Naive thymus-derived CD8-positive, alpha-beta T cell (primary cell): Measurements from ENCODE around the gene EFEMP1. TPM values are rescaled to one million over a fixed set of nuclear protein-coding genes. Genes with fewer than 3 reads are reported as not detected.

Experiments
- ATAC-seq, 2 donors: fragments of 150-1000 bp; cut with Tn5 transposase in 1 of 2; sonication (Bioruptor Pico), chemical (Tn5 transposase) in 1 of 2; 1 replicate in 1 of 2; 2 replicates in 1 of 2; pipeline ENCODE4 v1.10.0; 2021; ENCODE audit warnings: mild to moderate bottlenecking in 2 of 2, moderate library complexity in 2 of 2
- POLR2A ChIA-PET: fragments of 350-600 bp; sonication (Branson Sonifier 250); formaldehyde crosslinking; loops from one replicate; lab custom pipeline; 2021; ENCODE audit warnings: antibody characterized with exemption; lab: Charles Lee
- DNase-seq, 10 donors: peaks; one replicate each; pipeline versions ENCODE4 v3.0.0 to v3.0.0-alpha.2; 2020 to 2022
- H3K27ac Mint-ChIP-seq, 10 donors: one replicate each; pipeline ENCODE4 v1.8.0; 2020 to 2022; ENCODE audit warnings: mild to moderate bottlenecking in 10 of 10, mixed read lengths in 10 of 10, moderate library complexity in 4 of 10, inconsistent platforms in 1 of 10
- H3K27me3 Mint-ChIP-seq, 5 donors: one replicate each; pipeline ENCODE4 v1.8.0; 2021 to 2022; ENCODE audit warnings: mixed read lengths in 5 of 5
- H3K36me3 Mint-ChIP-seq, 3 donors: one replicate each; pipeline ENCODE4 v1.8.0; 2020 to 2022; ENCODE audit warnings: mixed read lengths in 3 of 3, mild to moderate bottlenecking in 2 of 3, inconsistent platforms in 1 of 3
- H3K4me1 Mint-ChIP-seq, 4 donors: one replicate each; pipeline ENCODE4 v1.8.0; 2021 to 2022; ENCODE audit warnings: mixed read lengths in 4 of 4
- H3K4me3 Mint-ChIP-seq, 10 donors: one replicate each; pipeline ENCODE4 v1.8.0; 2020 to 2022; ENCODE audit warnings: mild to moderate bottlenecking in 10 of 10, mixed read lengths in 10 of 10, moderate library complexity in 6 of 10, inconsistent platforms in 1 of 10
- H3K9me3 Mint-ChIP-seq, 9 donors: one replicate each; pipeline ENCODE4 v1.8.0; 2020 to 2022; ENCODE audit warnings: mixed read lengths in 9 of 9, mild to moderate bottlenecking in 3 of 9, inconsistent platforms in 1 of 9, moderate library complexity in 1 of 9
- polyA plus RNA-seq, 3 donors: library from polyadenylated mRNA; unstranded; fragments of 300-500 nt; fragmentation: Illumina TruSeq; gene quantifications; one replicate each; pipeline ENCODE4 v1.2.3, GENCODE V29; 2021
- total RNA-seq, 8 experiments: library from RNA in 2 of 8; stranded (reverse) in 2 of 8; gene quantifications; one replicate each; pipeline ENCODE4 v1.2.3 and lab custom pipeline; 2021 to 2026

The EFEMP1 gene
- total and polyA plus RNA-seq, 5 experiments from 2014 or later, result not detected

DNA sequence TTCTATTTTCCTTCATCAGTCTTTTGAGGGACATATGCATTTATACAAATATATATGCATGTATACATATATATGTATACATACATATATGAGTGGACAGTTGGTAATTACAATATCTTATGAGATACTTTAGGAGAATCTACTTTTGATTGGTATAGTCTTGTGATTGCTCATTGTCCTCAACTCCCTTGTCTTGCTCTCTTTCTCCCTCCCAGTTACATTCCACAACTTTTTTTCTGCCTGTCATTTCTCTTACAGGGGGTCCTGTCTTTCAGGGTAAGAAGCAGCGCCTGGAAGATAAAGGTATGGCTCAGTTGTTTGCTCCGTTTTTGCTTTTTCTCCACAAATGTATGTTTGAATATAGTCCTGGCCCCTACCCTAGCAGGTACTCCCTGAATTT, 19.9 kb downstream of the EFEMP1 start:
- Mint-ChIP-seq H3K27ac (no peak overlapping the region), H3K4me3 (no peak overlapping the region), H3K36me3 (no peaks in the 10 kb centered on the region), H3K4me1 (no peaks in the 10 kb centered on the region), H3K9me3 (peaks cover 0 to 6% (median 0%) of the 10 kb centered on the region in 9 donors), H3K27me3 (peaks cover under 1 to 16% (median 6%) of the 10 kb centered on the region in 5 donors)
- DNase-seq (no peak), ATAC-seq (no peak)
- POLR2A ChIA-PET, result no interaction called here

DNA sequence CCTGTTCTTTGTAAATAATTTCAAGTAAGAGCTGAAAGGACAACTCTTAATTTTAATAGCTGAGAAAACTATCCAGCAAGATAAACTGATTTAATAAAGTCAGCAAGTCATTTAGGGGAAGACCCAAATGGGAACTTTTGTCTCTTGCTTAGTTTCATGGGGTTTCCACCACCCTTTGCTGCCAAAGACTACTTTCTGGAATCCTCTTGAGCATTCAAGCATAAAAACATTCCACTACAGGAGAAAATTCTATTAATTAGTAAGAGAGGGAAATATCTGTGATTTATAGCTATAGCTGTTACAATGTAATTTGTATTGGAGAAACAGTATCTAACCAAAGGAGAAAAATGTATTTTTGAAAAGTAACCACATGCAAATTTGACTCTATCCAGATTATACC, 20.6 kb downstream of the EFEMP1 start:
- no peak overlapping the region for H3K4me3 Mint-ChIP-seq
- peaks cover 5 to 16% (median 6%) of the 10 kb centered on the region in 5 donors for H3K27me3 Mint-ChIP-seq
- no peaks in the 10 kb centered on the region for H3K4me1 Mint-ChIP-seq
- DNase-seq (no peak), ATAC-seq (no peak)
- no peaks in the 10 kb centered on the region for H3K36me3 Mint-ChIP-seq
- POLR2A ChIA-PET, result no interaction called here
- H3K9me3 Mint-ChIP-seq, result peaks cover 0 to 6% (median 0%) of the 10 kb centered on the region in 9 donors
- H3K27ac Mint-ChIP-seq, result no peak overlapping the region

DNA sequence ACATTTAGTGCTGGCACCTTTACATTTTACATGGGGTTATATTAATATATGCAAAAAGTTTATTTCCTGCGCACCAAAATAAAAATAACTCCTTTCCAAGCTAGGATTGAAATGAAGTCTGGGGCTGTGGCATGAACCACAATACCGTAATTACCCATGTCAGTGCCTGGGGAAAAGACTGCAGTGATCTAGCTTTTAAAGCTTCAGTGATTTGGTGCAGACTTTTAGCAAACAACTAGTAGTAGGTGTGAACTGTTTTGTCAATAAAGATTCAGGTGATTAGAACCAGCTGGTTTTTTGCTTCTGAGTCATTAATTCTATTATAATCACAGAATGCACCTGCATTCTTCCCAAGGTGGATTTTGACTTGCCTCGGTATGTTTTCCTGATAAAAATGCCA, 21.2 kb downstream of the EFEMP1 start:
- H3K9me3 Mint-ChIP-seq, result peaks cover 0 to 6% (median 0%) of the 10 kb centered on the region in 9 donors
- H3K27me3 Mint-ChIP-seq, result peaks cover 3 to 16% (median 5%) of the 10 kb centered on the region in 5 donors
- no peak overlapping the region for H3K4me3 Mint-ChIP-seq
- POLR2A ChIA-PET, result no interaction called here
- DNase-seq, result no peak
- no peak overlapping the region for H3K27ac Mint-ChIP-seq
- H3K4me1 Mint-ChIP-seq, result no peaks in the 10 kb centered on the region
- H3K36me3 Mint-ChIP-seq, result no peaks in the 10 kb centered on the region
- ATAC-seq, result no peak

DNA sequence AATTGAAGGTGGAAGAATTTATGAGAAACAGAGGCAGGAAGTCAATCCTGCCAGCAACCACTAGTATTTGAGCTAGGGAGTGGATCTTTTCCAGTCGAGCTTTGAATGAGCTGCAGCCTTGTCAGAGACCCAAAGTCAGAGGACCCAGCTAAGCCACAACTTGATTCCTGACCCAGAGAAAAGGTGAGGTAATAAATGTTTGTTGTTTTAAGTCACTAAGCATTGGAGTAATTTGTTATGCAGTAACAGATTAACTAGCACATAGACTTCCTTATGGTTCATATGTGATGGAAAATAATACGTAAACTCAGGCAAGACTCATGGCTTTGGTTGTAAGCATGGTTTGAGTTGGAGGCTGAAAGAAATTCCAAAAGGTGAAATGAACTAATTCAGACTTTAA, 21.6 kb downstream of the EFEMP1 start:
- H3K9me3 Mint-ChIP-seq, result peaks cover 0 to 6% (median 0%) of the 10 kb centered on the region in 9 donors
- H3K27me3 Mint-ChIP-seq, result peaks cover 3 to 14% (median 5%) of the 10 kb centered on the region in 5 donors
- H3K4me3 Mint-ChIP-seq, result no peak overlapping the region
- H3K27ac Mint-ChIP-seq, result no peak overlapping the region
- H3K36me3 Mint-ChIP-seq, result no peaks in the 10 kb centered on the region
- no peak for ATAC-seq
- POLR2A ChIA-PET, result no interaction called here
- DNase-seq, result no peak
- no peaks in the 10 kb centered on the region for H3K4me1 Mint-ChIP-seq

DNA sequence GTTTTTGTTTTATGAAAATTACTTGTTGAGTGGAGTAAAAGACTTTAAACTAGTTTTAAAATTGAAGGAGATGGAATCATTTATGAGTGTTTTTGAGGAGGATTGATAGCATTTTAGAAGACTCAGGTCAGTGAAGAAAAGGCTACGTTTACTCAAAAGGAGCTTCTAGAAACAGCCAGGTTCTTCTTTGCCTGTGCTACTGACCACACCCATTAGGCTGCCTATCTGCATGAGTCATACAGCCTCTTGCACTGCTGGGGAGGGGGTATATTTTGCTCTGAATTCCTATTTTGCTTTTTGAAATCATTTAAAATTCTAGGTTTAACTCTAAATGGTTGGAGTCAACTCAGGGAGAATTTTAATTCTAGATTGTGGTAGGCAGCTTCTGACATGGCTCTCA, 22.3 kb downstream of the EFEMP1 start:
- ATAC-seq, result no peak
- H3K36me3 Mint-ChIP-seq, result no peaks in the 10 kb centered on the region
- H3K27ac Mint-ChIP-seq, result no peak overlapping the region
- no peak for DNase-seq
- H3K27me3 Mint-ChIP-seq, result peaks cover 3 to 8% (median 5%) of the 10 kb centered on the region in 5 donors
- POLR2A ChIA-PET, result no interaction called here
- peaks cover 0 to 7% (median 0%) of the 10 kb centered on the region in 9 donors for H3K9me3 Mint-ChIP-seq
- no peak overlapping the region for H3K4me3 Mint-ChIP-seq
- H3K4me1 Mint-ChIP-seq, result no peaks in the 10 kb centered on the region

DNA sequence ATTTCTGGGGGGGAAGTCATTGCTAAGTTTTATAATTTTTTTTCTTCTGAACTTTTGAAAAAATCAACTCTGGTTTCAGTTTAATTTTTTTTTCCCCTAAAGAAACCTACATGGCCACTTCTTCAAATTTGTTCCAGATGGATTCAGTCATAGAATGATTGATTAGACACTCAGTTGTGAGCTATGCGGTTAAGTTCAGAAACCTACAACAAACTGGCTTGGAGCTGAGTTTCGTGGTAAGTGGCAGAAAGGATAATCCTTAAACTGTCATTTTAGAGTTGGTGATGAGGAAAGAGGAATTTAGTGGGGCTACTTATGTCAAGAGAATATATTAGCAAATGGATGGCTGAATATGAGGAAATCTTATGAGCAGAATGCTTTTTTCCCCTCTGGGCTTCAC, 23.7 kb downstream of the EFEMP1 start:
- H3K27me3 Mint-ChIP-seq, result peaks cover 0 to 6% (median 5%) of the 10 kb centered on the region in 5 donors
- POLR2A ChIA-PET, result no interaction called here
- no peak overlapping the region for H3K27ac Mint-ChIP-seq
- ATAC-seq (no peak), DNase-seq (no peak)
- no peaks in the 10 kb centered on the region for H3K36me3 Mint-ChIP-seq
- H3K4me3 Mint-ChIP-seq, result no peak overlapping the region
- no peaks in the 10 kb centered on the region for H3K4me1 Mint-ChIP-seq
- H3K9me3 Mint-ChIP-seq, result peaks cover 0 to 7% (median 0%) of the 10 kb centered on the region in 9 donors

DNA sequence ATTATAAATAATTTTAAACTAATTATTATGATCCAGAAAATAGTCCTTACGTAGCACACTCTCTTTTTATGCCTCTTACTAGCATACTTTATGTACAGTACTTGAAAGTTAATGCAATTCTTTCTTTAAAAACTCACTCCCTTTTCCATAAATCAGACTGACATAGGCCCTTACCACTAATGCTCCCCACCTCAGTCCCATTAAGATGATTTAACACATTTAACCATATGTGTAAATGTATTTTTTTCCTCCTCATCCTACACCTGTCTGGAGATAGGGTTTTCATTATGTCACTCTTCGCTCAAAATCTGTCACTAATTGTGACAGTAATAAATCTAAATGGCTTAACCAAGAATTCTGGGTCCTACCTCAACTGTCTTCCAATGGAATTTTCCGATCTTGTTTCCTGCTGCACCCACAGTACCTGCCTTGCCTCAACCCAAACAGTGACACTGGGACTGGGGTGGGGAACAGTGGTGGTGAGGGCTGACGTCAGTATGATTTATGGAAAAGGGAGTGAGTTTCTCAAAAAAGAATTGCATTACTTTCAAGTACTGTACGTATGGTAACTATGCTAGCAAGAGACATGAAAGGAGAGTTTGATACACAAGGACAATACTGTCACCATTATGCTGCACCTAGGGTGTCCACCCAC, 25.1 kb downstream of the EFEMP1 start:
- no peak overlapping the region for H3K4me3 Mint-ChIP-seq
- no peaks in the 10 kb centered on the region for H3K4me1 Mint-ChIP-seq
- DNase-seq (no peak), ATAC-seq (no peak)
- POLR2A ChIA-PET, result no interaction called here
- no peak overlapping the region for H3K27ac Mint-ChIP-seq
- H3K9me3 Mint-ChIP-seq, result peaks cover 0 to 7% (median 0%) of the 10 kb centered on the region in 9 donors
- H3K27me3 Mint-ChIP-seq, result peaks cover 0 to 9% (median 6%) of the 10 kb centered on the region in 5 donors
- no peaks in the 10 kb centered on the region for H3K36me3 Mint-ChIP-seq

DNA sequence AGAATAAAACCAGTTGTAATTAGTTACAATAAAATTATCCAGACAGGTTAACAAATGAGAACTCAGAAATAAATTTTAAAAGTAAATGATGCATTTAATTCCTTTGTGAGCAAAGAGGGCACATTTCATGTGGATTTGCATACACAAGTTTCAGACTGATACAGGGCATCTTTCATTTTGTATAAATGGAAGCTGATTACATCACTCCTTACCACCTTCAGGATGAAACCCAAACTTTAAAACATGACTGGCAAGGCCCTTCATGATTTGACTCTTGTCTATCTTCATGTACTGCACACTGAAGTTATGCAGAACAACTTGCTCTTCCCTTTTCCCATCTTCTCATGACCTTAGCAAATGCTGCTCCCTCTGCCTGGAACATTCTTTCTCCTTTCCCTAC, 26.9 kb downstream of the EFEMP1 start:
- no peaks in the 10 kb centered on the region for H3K36me3 Mint-ChIP-seq
- H3K4me1 Mint-ChIP-seq, result no peaks in the 10 kb centered on the region
- H3K27ac Mint-ChIP-seq, result no peak overlapping the region
- POLR2A ChIA-PET, result no interaction called here
- DNase-seq (no peak), ATAC-seq (no peak)
- H3K9me3 Mint-ChIP-seq, result peaks cover 0 to 4% (median 0%) of the 10 kb centered on the region in 9 donors
- H3K27me3 Mint-ChIP-seq, result peaks cover 0 to 16% (median 6%) of the 10 kb centered on the region in 5 donors
- H3K4me3 Mint-ChIP-seq, result no peak overlapping the region

DNA sequence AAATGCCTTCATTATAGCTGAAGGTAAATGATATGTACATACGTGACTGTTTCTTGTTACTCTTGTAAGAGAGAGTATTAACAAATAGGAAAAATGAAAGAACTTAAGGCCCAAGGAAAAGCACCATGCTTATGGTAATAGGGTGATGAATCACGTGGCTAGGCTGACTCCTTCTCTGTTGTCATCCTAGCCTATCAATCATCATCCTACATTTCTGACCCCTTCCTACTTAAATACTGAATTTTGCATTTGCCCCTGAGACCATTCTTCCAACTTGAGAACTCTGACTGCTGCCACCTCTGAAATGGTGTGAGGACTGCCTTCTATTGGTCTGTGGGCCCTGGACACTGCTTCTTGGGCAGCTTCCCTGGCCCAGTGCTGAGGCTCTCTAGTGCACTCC, 28.9 kb downstream of the EFEMP1 start:
- Mint-ChIP-seq H3K27ac (no peak overlapping the region), H3K9me3 (peaks cover 0 to 4% (median 0%) of the 10 kb centered on the region in 9 donors), H3K4me3 (no peak overlapping the region), H3K27me3 (peaks cover 0 to 16% (median 6%) of the 10 kb centered on the region in 5 donors), H3K36me3 (no peaks in the 10 kb centered on the region), H3K4me1 (no peaks in the 10 kb centered on the region)
- POLR2A ChIA-PET, result no interaction called here
- ATAC-seq (no peak), DNase-seq (no peak)

DNA sequence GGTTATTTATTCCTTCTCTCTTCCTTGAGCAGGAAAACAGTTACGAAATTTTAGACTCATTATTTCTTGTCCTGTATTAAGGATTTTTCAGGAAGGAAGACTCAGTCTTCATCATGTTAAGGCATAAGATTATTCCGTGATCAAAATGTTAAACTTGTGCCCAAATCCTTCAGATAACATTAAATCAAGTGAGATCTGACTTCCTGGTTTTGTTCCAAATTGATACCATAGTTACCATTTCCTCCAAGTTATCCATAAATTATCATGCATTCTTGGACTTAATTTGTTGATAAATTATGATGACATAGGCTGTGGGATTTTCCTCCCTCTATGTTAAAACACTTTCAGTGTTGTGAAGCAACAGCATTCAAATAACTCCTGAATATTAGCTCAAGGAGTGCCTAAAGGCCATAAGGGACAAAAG, 31.9 kb downstream of the EFEMP1 start:
- POLR2A ChIA-PET, result no interaction called here
- DNase-seq, result no peak
- H3K27me3 Mint-ChIP-seq, result peaks cover 0 to 16% (median 3%) of the 10 kb centered on the region in 5 donors

DNA sequence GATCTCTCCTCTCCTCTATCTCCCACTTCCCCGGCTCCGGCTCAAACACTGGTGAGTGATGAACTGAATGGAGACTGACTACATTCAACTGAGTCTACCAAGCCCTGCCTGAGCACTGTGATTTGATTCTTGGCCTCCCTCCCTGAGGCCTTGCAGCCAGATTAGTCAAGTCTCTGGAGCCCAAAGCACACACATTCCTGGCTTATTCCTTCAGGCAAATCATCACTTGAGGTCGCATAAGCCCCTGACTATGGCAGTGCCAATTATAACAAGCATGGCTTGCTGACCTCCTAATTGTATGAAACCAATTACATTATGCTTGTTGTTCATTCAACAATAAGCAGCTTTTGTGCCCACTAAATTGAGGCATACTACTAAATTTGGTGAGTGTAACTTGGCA, 34.6 kb downstream of the EFEMP1 start:
- ATAC-seq (no peak), DNase-seq (no peak)
- POLR2A ChIA-PET, result no interaction called here
- Mint-ChIP-seq H3K4me3 (no peak overlapping the region), H3K27ac (no peak overlapping the region), H3K4me1 (no peaks in the 10 kb centered on the region), H3K36me3 (no peaks in the 10 kb centered on the region), H3K27me3 (peaks cover 0 to 11% (median 0%) of the 10 kb centered on the region in 5 donors), H3K9me3 (no peaks in the 10 kb centered on the region)

More for the DNA sequence above, 31.9 kb downstream of the EFEMP1 start:
- no peaks in the 10 kb centered on the region for H3K36me3 Mint-ChIP-seq
- peaks cover 0 to under 1% (median 0%) of the 10 kb centered on the region in 9 donors for H3K9me3 Mint-ChIP-seq
- no peak for ATAC-seq
- no peak overlapping the region for H3K4me3 Mint-ChIP-seq
- H3K27ac Mint-ChIP-seq, result no peak overlapping the region
- H3K4me1 Mint-ChIP-seq, result no peaks in the 10 kb centered on the region

DNA sequence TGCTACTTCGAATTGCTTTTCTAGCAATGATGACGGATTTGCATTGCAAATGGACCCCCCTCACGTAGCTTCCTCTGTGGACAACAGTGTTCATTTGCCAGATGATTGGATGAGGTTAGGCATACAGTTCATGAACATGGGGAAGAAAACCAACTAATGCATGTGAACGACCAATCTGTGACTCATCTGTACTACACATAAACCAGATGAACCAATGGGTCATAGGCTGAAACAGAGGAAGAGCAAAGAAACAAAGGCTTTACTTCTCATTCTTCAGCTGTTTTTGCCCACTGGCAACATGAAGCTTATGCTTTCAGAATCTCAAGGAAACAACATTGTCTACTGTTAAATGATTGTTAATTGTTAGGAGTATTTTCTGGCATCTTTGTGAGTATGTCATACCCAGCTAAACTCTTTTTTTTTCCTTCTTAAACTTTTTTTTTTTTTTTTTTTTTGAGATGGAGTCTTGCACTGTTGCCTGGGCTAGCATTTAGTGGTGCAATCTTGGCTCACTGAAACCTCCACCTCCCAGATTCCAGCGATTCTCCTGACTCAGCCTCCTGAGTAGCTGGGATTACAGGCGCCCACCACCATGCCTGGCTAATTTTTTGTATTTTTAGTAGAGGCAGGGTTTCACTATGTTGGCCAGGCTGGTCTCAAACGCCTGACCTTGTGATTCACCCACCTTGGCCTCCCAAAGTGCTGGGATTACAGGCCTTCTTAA, 35.5 kb downstream of the EFEMP1 start:
- no peaks in the 10 kb centered on the region for H3K9me3 Mint-ChIP-seq
- no peak overlapping the region for H3K27ac Mint-ChIP-seq
- H3K4me1 Mint-ChIP-seq, result no peaks in the 10 kb centered on the region
- no peak overlapping the region for H3K4me3 Mint-ChIP-seq
- DNase-seq, result no peak
- POLR2A ChIA-PET, result no interaction called here
- H3K27me3 Mint-ChIP-seq, result peaks cover 0 to 5% (median 0%) of the 10 kb centered on the region in 5 donors
- ATAC-seq, result no peak
- no peaks in the 10 kb centered on the region for H3K36me3 Mint-ChIP-seq

DNA sequence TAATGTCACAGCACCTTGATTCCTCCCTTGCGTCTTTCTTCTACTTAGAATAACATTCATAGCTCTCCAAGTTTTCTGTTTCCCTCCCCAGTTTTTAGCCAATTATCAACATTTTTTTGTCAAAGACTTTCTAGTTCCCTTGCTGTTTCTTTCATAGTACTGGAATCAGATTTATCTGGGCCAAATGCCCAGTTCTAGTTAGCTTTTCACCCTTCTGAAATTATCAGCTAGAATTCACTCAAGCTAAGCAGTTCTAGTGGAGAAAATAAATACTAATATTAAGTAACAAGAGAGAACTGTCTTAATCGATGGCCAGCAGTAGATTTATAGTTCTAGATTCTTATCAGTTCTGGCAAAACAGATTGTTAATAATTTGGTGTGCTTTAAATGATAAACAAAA, 36.2 kb downstream of the EFEMP1 start:
- POLR2A ChIA-PET, result no interaction called here
- H3K27me3 Mint-ChIP-seq, result peaks cover 0 to 3% (median 0%) of the 10 kb centered on the region in 5 donors
- no peaks in the 10 kb centered on the region for H3K36me3 Mint-ChIP-seq
- DNase-seq (no peak), ATAC-seq (no peak)
- no peak overlapping the region for H3K4me3 Mint-ChIP-seq
- no peaks in the 10 kb centered on the region for H3K4me1 Mint-ChIP-seq
- no peaks in the 10 kb centered on the region for H3K9me3 Mint-ChIP-seq
- H3K27ac Mint-ChIP-seq, result no peak overlapping the region
